CD4-positive, CD25-positive, alpha-beta regulatory T cell (primary cell): Measurements from ENCODE around the gene HENMT1. TPM values are rescaled to one million over a fixed set of nuclear protein-coding genes. Genes with fewer than 3 reads are reported as not detected.
"Not testable (repeated sequence)": the region's sequence is repeated elsewhere in the genome, so short reads cannot be mapped to it uniquely, and the experiment has no call there.

ENCODE experiments used
- ATAC-seq, 2 donors: fragments of 150-1000 bp; cut with Tn5 transposase; one replicate each; pipeline ENCODE4 v1.10.0; 2021; ENCODE audit warnings: low read depth in 2 of 2, moderate number of reproducible peaks in 2 of 2, moderate library complexity in 1 of 2
- DNase-seq, 3 donors: peaks; one replicate each; pipeline versions ENCODE4 v3.0.0 to v3.0.0-alpha.2; 2012 to 2022; ENCODE audit warnings: mixed read lengths in 1 of 3
- H3K27ac ChIP-seq: one replicate; pipeline ENCODE4 v1.7.0; 2013; ENCODE audit warnings: mild to moderate bottlenecking, low read length; ENCODE audit not compliant: insufficient read depth, poor library complexity, severe bottlenecking
- H3K27me3 ChIP-seq: one replicate; pipeline ENCODE4 v1.7.0; 2013; ENCODE audit warnings: low read length; ENCODE audit not compliant: control insufficient read depth, insufficient read depth
- H3K36me3 ChIP-seq: one replicate; pipeline ENCODE4 v1.7.0; 2013; ENCODE audit warnings: mild to moderate bottlenecking, low read length, moderate library complexity; ENCODE audit not compliant: control insufficient read depth, insufficient read depth
- H3K4me1 ChIP-seq: 2 replicates; pipeline ENCODE4 v1.7.0; 2013; ENCODE audit warnings: mild to moderate bottlenecking, low read length; ENCODE audit not compliant: insufficient read depth, control insufficient read depth, poor library complexity, severe bottlenecking
- H3K4me3 ChIP-seq: one replicate; pipeline ENCODE4 v1.7.0; 2013; ENCODE audit warnings: low read depth, mild to moderate bottlenecking, low read length, moderate library complexity
- H3K9me3 ChIP-seq, 2 experiments: 1 replicate in 1 of 2; 2 replicates in 1 of 2; pipeline ENCODE4 v1.7.0; 2013; ENCODE audit warnings: low read length in 2 of 2, mild to moderate bottlenecking in 1 of 2, moderate library complexity in 1 of 2; ENCODE audit not compliant: control insufficient read depth in 2 of 2
- H3K27ac Mint-ChIP-seq, 3 donors: one replicate each; pipeline ENCODE4 v1.8.0; 2020 to 2022; ENCODE audit warnings: mild to moderate bottlenecking in 3 of 3, mixed read lengths in 3 of 3, moderate library complexity in 2 of 3
- H3K27me3 Mint-ChIP-seq: one replicate; pipeline ENCODE4 v1.8.0; 2022; ENCODE audit warnings: mild to moderate bottlenecking, mixed read lengths
- H3K36me3 Mint-ChIP-seq: one replicate; pipeline ENCODE4 v1.8.0; 2020; ENCODE audit warnings: mixed read lengths
- H3K4me1 Mint-ChIP-seq, 4 donors: one replicate each; pipeline ENCODE4 v1.8.0; 2020 to 2022; ENCODE audit warnings: mixed read lengths in 4 of 4, mild to moderate bottlenecking in 1 of 4
- H3K4me3 Mint-ChIP-seq, 4 donors: one replicate each; pipeline ENCODE4 v1.8.0; 2020 to 2022; ENCODE audit warnings: mild to moderate bottlenecking in 4 of 4, mixed read lengths in 4 of 4, moderate library complexity in 3 of 4
- H3K9me3 Mint-ChIP-seq, 7 donors: one replicate each; pipeline ENCODE4 v1.8.0; 2020 to 2022; ENCODE audit warnings: mixed read lengths in 7 of 7, mild to moderate bottlenecking in 3 of 7, moderate library complexity in 2 of 7
- polyA plus RNA-seq, 4 donors: library from polyadenylated mRNA; unstranded; fragments of 300-500 nt; fragmentation: Illumina TruSeq; gene quantifications; one replicate each; pipeline ENCODE4 v1.2.3, GENCODE V29; 2021
- total RNA-seq: library from RNA; stranded (reverse); gene quantifications from one replicate; pipeline ENCODE4 v1.2.3, GENCODE V29; 2022

Gene HENMT1
- total and polyA plus RNA-seq, 5 donors from 2014 or later, result 7.8 to 36.1 (median 29.7) TPM

- H3K36me3 ChIP-seq, result peaks cover 25% of the 10 kb centered on the region
- Mint-ChIP-seq H3K9me3 (peaks cover 0 to 3% (median 0%) of the 10 kb centered on the region in 7 donors), H3K27me3 (no peaks in the 10 kb centered on the region), H3K4me1 (peaks cover 3 to 18% (median 11%) of the 10 kb centered on the region in 4 donors), H3K27ac (peak overlapping the region; percentile 6 to 47 (median 34)), H3K36me3 (peaks cover 50% of the 10 kb centered on the region), H3K4me3 (no peak overlapping the region)
- ATAC-seq (no peak), DNase-seq (no peak)
- H3K9me3 ChIP-seq, result no peaks in the 10 kb centered on the region
- no peaks in the 10 kb centered on the region for H3K27me3 ChIP-seq
- no peak overlapping the region for H3K4me3 ChIP-seq
- H3K4me1 ChIP-seq, result no peaks in the 10 kb centered on the region
- no peak overlapping the region for H3K27ac ChIP-seq
Measured at GRCh38 chr1:108653431-108654105, 7.3 kb downstream of the HENMT1 start.

- H3K9me3 ChIP-seq, result peaks cover 0 to 5% of the 10 kb centered on the region in 2 experiments
- Mint-ChIP-seq H3K4me3 (peak overlapping the region; percentile 58 to 95 (median 83)), H3K27me3 (no peaks in the 10 kb centered on the region), H3K36me3 (peaks cover 38% of the 10 kb centered on the region), H3K9me3 (peaks cover 0 to 10% (median 3%) of the 10 kb centered on the region in 7 donors), H3K4me1 (peaks cover 30 to 63% (median 46%) of the 10 kb centered on the region in 4 donors), H3K27ac (peak overlapping the region; percentile 97 to 100 (median 98))
- ATAC-seq, result peak; percentile 84
- no peaks in the 10 kb centered on the region for H3K27me3 ChIP-seq
- peaks cover 48% of the 10 kb centered on the region for H3K4me1 ChIP-seq
- H3K27ac ChIP-seq, result peak overlapping the region; percentile 80
- H3K36me3 ChIP-seq, result peaks cover 15% of the 10 kb centered on the region
- peak; percentile 44 to 90 (median 82) for DNase-seq
- peak overlapping the region; percentile 67 for H3K4me3 ChIP-seq
Measured at GRCh38 chr1:108646648-108647269, 14.1 kb downstream of the HENMT1 start.

GRCh38 chr1:108646265-108646647 is 14.6 kb downstream of the HENMT1 start:
- DNase-seq (no peak), ATAC-seq (no peak)
- peaks cover 48% of the 10 kb centered on the region for H3K4me1 ChIP-seq
- H3K36me3 ChIP-seq, result peaks cover 15% of the 10 kb centered on the region
- Mint-ChIP-seq H3K27ac (peak overlapping the region; percentile 97 to 100 (median 98)), H3K9me3 (peaks cover 0 to 10% (median 3%) of the 10 kb centered on the region in 7 donors), H3K27me3 (no peaks in the 10 kb centered on the region), H3K36me3 (peaks cover 33% of the 10 kb centered on the region), H3K4me3 (peak overlapping the region; percentile 58 to 95 (median 83)), H3K4me1 (peaks cover 30 to 66% (median 46%) of the 10 kb centered on the region in 4 donors)
- peaks cover 0 to 5% of the 10 kb centered on the region in 2 experiments for H3K9me3 ChIP-seq
- peak overlapping the region; percentile 80 for H3K27ac ChIP-seq
- H3K4me3 ChIP-seq, result peak overlapping the region; percentile 67
- no peaks in the 10 kb centered on the region for H3K27me3 ChIP-seq

- Histone ChIP-seq H3K27me3 (no peaks in the 10 kb centered on the region), H3K4me1 (peaks cover 48% of the 10 kb centered on the region), H3K27ac (peak overlapping the region; percentile 80), H3K4me3 (peak overlapping the region; percentile 67), H3K36me3 (peaks cover 15% of the 10 kb centered on the region), H3K9me3 (peaks cover 0 to 5% of the 10 kb centered on the region in 2 experiments)
- DNase-seq, result peak in 1 of 3 donors; percentile 26
- H3K27me3 Mint-ChIP-seq, result no peaks in the 10 kb centered on the region
- peaks cover 30 to 66% (median 46%) of the 10 kb centered on the region in 4 donors for H3K4me1 Mint-ChIP-seq
- H3K4me3 Mint-ChIP-seq, result peak overlapping the region; percentile 18 to 87 (median 83)
- H3K9me3 Mint-ChIP-seq, result peaks cover 0 to 10% (median 3%) of the 10 kb centered on the region in 7 donors
- peak overlapping the region; percentile 97 to 100 (median 98) for H3K27ac Mint-ChIP-seq
- no peak for ATAC-seq
- H3K36me3 Mint-ChIP-seq, result peaks cover 29% of the 10 kb centered on the region
Measured at GRCh38 chr1:108645564-108646184, 15.2 kb downstream of the HENMT1 start.

GRCh38 chr1:108644984-108645383 is 15.9 kb downstream of the HENMT1 start:
- H3K27me3 ChIP-seq, result no peaks in the 10 kb centered on the region
- Mint-ChIP-seq H3K4me3 (peak overlapping the region; percentile 74 to 87 (median 83)), H3K27ac (peak overlapping the region; percentile 97 to 100 (median 98)), H3K36me3 (peaks cover 22% of the 10 kb centered on the region), H3K4me1 (peaks cover 34 to 71% (median 49%) of the 10 kb centered on the region in 4 donors), H3K9me3 (peaks cover 0 to 10% (median 3%) of the 10 kb centered on the region in 7 donors), H3K27me3 (no peaks in the 10 kb centered on the region)
- H3K9me3 ChIP-seq, result peaks cover 0 to 5% of the 10 kb centered on the region in 2 experiments
- peaks cover 48% of the 10 kb centered on the region for H3K4me1 ChIP-seq
- peak overlapping the region; percentile 53 for H3K4me3 ChIP-seq
- ATAC-seq (peak; percentile 68 to 71), DNase-seq (peak; percentile 15 to 85 (median 67))
- peak overlapping the region; percentile 80 for H3K27ac ChIP-seq
- peaks cover 8% of the 10 kb centered on the region for H3K36me3 ChIP-seq

GRCh38 chr1:108643492-108644335 is 17.2 kb downstream of the HENMT1 start:
- peak overlapping the region; percentile 80 for H3K27ac ChIP-seq
- H3K9me3 Mint-ChIP-seq, result peaks cover 0 to 10% (median 3%) of the 10 kb centered on the region in 7 donors
- H3K4me1 ChIP-seq, result peaks cover 48% of the 10 kb centered on the region

GRCh38 chr1:108640863-108641262 is 20.0 kb downstream of the HENMT1 start:
- H3K36me3 ChIP-seq, H3K9me3 Mint-ChIP-seq, H3K9me3 ChIP-seq, H3K4me3 Mint-ChIP-seq, H3K36me3 Mint-ChIP-seq, H3K27me3 Mint-ChIP-seq, H3K27ac ChIP-seq, DNase-seq, H3K27me3 ChIP-seq, H3K27ac Mint-ChIP-seq, ATAC-seq, H3K4me3 ChIP-seq: not testable (repeated sequence)
- peaks cover 27% of the 10 kb centered on the region for H3K4me1 ChIP-seq
- peaks cover 28 to 48% (median 32%) of the 10 kb centered on the region in 4 donors for H3K4me1 Mint-ChIP-seq

More at GRCh38 chr1:108643492-108644335, 17.2 kb downstream of the HENMT1 start:
- peak; percentile 24 to 28 for ATAC-seq
- H3K4me1 Mint-ChIP-seq, result peaks cover 35 to 76% (median 51%) of the 10 kb centered on the region in 4 donors
- Histone ChIP-seq H3K4me3 (peak overlapping the region; percentile 53), H3K27me3 (no peaks in the 10 kb centered on the region), H3K36me3 (peaks cover 2% of the 10 kb centered on the region), H3K9me3 (peaks cover 0 to 5% of the 10 kb centered on the region in 2 experiments)
- peak; percentile 30 to 86 (median 66) for DNase-seq
- peak overlapping the region; percentile 78 to 100 (median 98) for H3K27ac Mint-ChIP-seq
- H3K4me3 Mint-ChIP-seq, result peak overlapping the region in 3 of 4 donors; percentile 23 to 73 (median 27)
- H3K27me3 Mint-ChIP-seq, result no peaks in the 10 kb centered on the region
- peaks cover 10% of the 10 kb centered on the region for H3K36me3 Mint-ChIP-seq
